Measurements from ENCODE around the gene RPL10A.

DNA sequence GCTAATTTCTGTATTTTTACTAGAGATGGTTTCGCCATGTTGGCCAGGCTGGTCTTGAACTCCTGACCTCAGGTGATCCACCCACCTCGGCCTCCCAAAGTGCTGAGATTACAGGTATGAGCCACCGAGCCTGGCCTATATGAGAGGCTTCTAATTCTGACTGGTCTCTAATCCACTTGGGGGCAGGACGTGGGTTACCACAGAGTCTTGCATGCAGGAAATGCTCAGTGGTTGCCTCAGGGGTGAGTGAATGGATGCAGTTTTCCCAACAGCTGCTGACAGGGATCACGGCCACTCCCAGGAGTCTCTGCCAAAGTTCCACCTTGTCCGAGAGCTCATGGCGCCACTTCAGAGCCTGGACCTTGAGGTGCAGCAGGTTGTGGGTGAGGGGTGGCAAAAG lies 22.5 kb upstream of the RPL10A start:
- TF ChIP-seq TAF1 (IDR thresholded peaks at IDR 0.05; ENCODE audit: low read depth, low read length) (no peak), JUND (IDR thresholded peaks at IDR 0.05; ENCODE audit: low read length) (no peak), SUZ12 (IDR thresholded peaks at IDR 0.05; ENCODE audit: low read length) (no peak), EP300 (IDR thresholded peaks at IDR 0.05; ENCODE audit: borderline replicate concordance in 1 of 2, low read depth in 2 of 2, low read length in 2 of 2) (no peak), POLR2A (IDR thresholded peaks at IDR 0.05; ENCODE audit: control extremely low read depth in 1 of 2, low read depth in 2 of 2, low read length in 2 of 2) (no peak), BACH1 (IDR thresholded peaks at IDR 0.05; ENCODE audit: low read length) (no peak)
- TF ChIP-seq, protein P1, sequence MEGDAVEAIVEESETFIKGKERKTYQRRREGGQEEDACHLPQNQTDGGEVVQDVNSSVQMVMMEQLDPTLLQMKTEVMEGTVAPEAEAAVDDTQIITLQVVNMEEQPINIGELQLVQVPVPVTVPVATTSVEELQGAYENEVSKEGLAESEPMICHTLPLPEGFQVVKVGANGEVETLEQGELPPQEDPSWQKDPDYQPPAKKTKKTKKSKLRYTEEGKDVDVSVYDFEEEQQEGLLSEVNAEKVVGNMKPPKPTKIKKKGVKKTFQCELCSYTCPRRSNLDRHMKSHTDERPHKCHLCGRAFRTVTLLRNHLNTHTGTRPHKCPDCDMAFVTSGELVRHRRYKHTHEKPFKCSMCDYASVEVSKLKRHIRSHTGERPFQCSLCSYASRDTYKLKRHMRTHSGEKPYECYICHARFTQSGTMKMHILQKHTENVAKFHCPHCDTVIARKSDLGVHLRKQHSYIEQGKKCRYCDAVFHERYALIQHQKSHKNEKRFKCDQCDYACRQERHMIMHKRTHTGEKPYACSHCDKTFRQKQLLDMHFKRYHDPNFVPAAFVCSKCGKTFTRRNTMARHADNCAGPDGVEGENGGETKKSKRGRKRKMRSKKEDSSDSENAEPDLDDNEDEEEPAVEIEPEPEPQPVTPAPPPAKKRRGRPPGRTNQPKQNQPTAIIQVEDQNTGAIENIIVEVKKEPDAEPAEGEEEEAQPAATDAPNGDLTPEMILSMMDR (IDR thresholded peaks at IDR 0.05; ENCODE audit: control extremely low read depth in 1 of 3, insufficient read depth in 1 of 3, low read depth in 1 of 3, low read length in 3 of 3) = no peak
- TF ChIP-seq, protein P2, sequence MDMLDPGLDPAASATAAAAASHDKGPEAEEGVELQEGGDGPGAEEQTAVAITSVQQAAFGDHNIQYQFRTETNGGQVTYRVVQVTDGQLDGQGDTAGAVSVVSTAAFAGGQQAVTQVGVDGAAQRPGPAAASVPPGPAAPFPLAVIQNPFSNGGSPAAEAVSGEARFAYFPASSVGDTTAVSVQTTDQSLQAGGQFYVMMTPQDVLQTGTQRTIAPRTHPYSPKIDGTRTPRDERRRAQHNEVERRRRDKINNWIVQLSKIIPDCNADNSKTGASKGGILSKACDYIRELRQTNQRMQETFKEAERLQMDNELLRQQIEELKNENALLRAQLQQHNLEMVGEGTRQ (IDR thresholded peaks at IDR 0.05; ENCODE audit: low read length) = no peak
- TF ChIP-seq, protein P3, sequence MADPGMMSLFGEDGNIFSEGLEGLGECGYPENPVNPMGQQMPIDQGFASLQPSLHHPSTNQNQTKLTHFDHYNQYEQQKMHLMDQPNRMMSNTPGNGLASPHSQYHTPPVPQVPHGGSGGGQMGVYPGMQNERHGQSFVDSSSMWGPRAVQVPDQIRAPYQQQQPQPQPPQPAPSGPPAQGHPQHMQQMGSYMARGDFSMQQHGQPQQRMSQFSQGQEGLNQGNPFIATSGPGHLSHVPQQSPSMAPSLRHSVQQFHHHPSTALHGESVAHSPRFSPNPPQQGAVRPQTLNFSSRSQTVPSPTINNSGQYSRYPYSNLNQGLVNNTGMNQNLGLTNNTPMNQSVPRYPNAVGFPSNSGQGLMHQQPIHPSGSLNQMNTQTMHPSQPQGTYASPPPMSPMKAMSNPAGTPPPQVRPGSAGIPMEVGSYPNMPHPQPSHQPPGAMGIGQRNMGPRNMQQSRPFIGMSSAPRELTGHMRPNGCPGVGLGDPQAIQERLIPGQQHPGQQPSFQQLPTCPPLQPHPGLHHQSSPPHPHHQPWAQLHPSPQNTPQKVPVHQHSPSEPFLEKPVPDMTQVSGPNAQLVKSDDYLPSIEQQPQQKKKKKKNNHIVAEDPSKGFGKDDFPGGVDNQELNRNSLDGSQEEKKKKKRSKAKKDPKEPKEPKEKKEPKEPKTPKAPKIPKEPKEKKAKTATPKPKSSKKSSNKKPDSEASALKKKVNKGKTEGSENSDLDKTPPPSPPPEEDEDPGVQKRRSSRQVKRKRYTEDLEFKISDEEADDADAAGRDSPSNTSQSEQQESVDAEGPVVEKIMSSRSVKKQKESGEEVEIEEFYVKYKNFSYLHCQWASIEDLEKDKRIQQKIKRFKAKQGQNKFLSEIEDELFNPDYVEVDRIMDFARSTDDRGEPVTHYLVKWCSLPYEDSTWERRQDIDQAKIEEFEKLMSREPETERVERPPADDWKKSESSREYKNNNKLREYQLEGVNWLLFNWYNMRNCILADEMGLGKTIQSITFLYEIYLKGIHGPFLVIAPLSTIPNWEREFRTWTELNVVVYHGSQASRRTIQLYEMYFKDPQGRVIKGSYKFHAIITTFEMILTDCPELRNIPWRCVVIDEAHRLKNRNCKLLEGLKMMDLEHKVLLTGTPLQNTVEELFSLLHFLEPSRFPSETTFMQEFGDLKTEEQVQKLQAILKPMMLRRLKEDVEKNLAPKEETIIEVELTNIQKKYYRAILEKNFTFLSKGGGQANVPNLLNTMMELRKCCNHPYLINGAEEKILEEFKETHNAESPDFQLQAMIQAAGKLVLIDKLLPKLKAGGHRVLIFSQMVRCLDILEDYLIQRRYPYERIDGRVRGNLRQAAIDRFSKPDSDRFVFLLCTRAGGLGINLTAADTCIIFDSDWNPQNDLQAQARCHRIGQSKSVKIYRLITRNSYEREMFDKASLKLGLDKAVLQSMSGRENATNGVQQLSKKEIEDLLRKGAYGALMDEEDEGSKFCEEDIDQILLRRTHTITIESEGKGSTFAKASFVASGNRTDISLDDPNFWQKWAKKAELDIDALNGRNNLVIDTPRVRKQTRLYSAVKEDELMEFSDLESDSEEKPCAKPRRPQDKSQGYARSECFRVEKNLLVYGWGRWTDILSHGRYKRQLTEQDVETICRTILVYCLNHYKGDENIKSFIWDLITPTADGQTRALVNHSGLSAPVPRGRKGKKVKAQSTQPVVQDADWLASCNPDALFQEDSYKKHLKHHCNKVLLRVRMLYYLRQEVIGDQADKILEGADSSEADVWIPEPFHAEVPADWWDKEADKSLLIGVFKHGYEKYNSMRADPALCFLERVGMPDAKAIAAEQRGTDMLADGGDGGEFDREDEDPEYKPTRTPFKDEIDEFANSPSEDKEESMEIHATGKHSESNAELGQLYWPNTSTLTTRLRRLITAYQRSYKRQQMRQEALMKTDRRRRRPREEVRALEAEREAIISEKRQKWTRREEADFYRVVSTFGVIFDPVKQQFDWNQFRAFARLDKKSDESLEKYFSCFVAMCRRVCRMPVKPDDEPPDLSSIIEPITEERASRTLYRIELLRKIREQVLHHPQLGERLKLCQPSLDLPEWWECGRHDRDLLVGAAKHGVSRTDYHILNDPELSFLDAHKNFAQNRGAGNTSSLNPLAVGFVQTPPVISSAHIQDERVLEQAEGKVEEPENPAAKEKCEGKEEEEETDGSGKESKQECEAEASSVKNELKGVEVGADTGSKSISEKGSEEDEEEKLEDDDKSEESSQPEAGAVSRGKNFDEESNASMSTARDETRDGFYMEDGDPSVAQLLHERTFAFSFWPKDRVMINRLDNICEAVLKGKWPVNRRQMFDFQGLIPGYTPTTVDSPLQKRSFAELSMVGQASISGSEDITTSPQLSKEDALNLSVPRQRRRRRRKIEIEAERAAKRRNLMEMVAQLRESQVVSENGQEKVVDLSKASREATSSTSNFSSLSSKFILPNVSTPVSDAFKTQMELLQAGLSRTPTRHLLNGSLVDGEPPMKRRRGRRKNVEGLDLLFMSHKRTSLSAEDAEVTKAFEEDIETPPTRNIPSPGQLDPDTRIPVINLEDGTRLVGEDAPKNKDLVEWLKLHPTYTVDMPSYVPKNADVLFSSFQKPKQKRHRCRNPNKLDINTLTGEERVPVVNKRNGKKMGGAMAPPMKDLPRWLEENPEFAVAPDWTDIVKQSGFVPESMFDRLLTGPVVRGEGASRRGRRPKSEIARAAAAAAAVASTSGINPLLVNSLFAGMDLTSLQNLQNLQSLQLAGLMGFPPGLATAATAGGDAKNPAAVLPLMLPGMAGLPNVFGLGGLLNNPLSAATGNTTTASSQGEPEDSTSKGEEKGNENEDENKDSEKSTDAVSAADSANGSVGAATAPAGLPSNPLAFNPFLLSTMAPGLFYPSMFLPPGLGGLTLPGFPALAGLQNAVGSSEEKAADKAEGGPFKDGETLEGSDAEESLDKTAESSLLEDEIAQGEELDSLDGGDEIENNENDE (IDR thresholded peaks at IDR 0.05; ENCODE audit: insufficient replicate concordance, low read length) = no peak

Measured in H1 (cell line).